ENCODE data around the gene PRELID1. TPM values are rescaled to one million over a fixed set of nuclear protein-coding genes. Genes with fewer than 3 reads are reported as not detected.

The PRELID1 gene
- total RNA-seq, 1 experiment from 2014 or later = 249 TPM

DNA sequence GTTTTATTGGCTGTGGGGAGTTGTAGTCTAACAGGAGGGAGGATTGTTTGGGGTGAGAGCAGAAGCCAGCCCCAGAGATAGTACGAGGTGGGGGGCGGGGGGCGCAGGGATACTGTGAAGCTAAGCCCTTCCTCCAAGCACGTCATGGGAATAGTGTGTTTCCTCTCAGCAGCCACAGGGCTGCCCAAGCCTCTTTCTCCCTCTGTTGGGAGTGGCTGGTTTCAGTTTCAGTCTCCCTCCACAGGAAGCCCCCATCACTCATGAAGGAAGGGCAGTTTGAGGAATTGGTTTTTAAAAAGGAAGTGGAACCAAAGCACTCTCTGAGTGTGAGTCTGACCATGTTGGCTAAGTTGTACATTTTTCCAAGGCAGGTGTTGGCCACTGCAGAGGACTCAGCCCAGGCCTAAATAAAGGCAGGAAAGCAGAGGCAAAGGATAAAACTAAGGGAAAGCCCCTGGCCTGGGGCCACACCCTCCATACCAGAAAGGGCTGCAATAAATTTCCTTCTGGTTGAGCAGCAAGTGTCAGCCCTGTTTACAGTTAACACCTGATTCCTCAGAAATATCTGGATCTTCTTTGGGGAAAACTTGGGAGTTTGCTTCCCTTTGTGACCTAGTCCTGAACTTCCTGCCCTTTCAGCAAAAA, 3.2 kb upstream of the PRELID1 start:
- DNase-seq (ENCODE audit: low read depth) = peak; percentile 58

DNA sequence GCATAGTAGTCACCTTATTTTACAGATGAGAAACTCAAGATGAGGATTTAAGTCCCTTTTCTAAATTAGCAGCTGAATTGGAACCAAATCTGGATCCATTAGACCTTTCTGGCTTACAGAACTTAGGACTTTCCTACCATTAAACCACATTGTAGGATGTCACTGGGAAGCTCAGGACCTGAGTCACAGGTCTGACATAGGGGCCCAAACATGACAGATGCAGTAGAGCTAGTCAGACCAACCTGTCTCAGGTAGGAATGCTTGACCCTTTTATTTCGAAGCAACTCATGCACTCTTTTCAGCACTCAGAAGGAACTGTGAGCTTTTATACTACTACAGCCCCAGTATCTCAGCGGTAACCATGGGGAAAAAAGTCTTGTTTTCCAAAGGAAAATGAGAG, 2.6 kb upstream of the PRELID1 start:
- DNase-seq (ENCODE audit: low read depth) = peak; percentile 20

DNA sequence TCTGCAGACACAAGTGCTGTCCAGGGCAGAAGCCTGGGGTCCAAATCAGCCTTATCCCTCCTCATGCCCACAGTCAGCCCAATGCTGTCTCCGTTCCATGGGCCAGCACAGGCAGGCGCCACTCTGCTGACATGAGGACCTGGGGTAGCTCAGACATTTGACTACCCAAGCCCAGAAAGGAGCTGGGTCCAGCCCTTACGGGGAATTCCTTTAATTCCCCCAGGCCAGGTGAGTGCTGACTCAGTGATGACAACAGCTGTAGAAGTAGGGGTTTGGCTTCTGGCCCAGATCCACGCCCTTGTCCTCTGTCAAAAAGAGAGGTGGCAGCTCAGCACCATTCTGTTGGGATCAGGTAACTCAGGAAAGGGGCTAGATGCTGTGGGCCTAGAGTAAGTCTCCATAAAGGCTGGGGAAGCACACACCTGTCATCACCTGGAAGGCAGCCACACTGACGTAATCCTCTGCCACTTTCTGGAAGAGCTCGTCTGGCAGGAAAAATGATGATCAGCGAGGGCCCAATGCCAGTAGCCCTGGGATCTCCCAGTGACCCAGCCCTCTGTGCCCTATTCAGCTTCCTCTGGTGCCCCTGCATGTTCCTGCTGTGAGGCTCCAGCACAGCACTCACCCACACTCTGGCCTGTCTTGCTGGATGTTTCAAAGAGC, 2.0 kb upstream of the PRELID1 start:
- peak; percentile 48 for DNase-seq (ENCODE audit: low read depth)

DNA sequence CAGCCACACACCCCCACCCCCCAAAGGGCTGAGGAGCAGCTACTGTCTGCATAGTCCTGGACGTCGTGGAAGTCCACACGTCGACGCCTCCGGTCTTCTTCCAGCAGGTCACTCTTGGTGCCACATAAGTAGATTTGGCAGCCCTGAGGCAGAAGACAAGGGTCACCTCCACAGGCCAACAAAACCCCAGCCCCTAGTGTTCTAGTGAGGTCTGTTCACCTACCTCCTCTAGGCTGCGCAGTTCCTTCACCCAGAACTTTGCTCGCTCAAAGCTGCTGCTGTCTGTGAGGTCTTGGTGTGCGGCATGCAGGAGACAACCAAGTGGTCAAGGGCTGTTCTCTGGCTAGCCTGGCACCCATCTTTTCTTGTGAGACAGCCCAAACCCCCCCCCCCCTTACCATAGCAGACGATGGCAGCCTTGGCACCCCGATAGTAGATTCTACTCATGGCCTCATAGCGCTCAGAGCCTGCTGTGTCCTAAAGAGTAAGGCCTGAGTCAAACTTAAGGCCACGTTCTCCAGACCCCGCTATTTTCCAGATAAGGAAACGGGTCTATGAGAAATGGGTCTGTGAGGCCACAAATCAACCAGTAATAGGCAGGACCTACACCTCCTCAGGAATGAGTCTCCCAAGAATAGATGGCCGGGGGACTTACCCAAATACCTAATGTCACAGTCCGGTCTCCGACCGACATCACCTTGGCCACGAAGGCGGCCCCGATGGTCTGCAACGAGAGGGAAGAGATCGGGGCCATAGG, 1.1 kb upstream of the PRELID1 start:
- peak; percentile 11 for DNase-seq (ENCODE audit: low read depth)

DNA sequence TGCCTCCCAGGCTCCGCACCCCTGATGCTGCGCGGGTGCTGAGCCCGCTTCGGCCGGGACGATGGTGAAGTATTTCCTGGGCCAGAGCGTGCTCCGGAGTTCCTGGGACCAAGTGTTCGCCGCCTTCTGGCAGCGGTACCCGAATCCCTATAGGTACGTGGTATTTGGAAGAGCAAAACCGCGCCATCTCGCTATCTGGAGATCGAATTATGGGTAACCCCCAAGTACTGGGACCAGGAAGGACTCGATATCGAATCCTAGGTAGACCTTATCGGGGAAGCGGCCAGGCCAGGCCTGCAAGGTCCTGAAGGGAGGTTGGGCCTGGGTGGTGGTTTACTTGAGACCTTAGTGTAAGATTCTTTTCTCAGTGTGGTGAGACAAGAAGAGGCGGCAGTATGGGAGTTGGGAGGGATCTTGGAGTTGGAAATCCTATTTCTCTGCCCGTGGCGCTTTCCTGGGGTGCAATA, 359 bp downstream of the PRELID1 start:
- DNase-seq (ENCODE audit: low read depth) = peak; percentile 40

DNA sequence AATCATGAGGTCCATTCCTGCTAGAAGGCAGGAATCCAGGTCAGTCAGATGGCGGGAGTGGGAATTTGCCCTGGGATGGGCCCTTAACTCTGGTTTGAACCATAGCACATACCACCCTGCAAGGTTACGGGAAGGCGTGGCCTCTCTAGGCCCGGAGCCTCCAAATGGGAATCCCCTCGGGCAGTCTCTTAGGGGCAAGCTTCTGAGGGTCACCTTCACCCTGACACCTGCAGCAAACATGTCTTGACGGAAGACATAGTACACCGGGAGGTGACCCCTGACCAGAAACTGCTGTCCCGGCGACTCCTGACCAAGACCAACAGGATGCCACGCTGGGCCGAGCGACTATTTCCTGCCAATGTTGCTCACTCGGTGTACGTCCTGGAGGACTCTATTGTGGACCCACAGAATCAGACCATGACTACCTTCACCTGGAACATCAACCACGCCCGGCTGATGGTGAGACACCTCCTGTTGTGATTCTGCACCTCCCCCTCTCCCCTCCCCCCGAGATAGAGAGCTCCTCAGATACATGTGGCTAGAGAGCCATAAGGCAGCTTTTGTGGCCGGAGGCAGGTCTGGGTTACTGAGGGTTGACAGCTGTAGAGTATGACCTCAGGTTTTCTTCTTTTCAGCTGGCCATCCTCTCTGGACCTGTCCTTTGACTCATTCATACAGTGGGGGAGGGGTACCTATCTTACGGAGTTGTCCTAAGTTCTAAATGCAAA, 957 bp downstream of the PRELID1 start:
- peak; percentile 38 for DNase-seq (ENCODE audit: low read depth)

DNA sequence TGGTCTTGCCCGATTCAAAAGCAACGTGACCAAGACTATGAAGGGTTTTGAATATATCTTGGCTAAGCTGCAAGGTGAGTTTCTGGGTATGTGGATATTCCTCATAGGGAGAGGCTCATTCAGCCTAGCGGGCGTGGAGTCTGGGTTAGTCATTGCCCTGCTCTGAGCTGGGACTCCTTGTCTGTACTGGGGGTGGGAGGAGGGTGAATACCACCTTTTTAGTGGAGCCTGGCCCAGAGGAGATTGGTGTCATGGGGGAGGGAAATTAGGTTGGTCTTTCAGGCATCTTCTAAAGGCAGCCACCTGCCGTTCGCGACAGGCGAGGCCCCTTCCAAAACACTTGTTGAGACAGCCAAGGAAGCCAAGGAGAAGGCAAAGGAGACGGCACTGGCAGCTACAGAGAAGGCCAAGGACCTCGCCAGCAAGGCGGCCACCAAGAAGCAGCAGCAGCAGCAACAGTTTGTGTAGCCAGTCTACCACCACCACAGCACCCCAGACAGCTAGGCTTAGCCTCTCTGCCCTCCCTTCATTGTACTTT, 2.6 kb downstream of the PRELID1 start:
- peak; percentile 23 for DNase-seq (ENCODE audit: low read depth)

DNA sequence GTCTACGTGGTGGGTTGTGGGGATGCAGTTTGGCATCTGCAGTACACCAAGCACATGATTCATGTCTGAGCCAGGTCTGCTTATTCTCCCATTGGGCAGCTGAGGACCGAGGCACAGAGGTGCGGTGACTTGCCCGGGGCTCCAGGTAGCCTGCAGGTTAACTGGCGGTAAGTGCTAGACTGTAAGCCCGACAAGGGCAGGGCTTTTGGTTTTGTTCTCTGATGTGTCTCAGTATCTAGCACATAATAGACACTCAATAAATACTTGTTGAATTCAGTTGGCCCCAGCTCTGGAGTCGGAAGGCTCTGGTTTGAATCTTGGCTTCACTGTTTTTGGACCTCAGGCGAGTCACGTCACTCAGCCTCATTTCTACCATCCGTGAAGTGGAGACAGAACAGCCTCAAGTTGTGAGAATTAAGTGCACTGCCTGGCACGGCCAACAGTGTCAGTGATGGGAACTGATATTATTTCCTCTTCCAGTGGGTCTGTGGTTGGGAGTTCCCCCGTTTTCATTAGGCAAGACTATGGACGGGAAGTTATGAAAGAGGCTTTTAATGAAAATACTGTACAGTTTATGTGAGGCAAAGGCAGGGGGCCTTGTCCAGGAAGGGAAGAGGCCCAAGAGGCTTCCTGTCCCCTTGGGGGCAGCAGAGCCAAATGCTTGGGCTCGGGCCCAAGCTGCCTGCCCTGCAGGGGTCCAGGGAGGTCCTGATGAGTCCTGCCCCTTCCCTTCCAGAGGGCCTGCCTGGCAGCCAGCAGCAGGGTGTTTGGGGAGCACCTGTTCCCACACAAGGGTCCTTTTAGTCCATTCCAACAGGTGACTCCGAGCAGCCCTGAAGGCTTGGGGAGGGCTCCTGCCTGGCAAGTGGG, 3.3 kb downstream of the PRELID1 start:
- peak; percentile 25 for DNase-seq (ENCODE audit: low read depth)

DNA sequence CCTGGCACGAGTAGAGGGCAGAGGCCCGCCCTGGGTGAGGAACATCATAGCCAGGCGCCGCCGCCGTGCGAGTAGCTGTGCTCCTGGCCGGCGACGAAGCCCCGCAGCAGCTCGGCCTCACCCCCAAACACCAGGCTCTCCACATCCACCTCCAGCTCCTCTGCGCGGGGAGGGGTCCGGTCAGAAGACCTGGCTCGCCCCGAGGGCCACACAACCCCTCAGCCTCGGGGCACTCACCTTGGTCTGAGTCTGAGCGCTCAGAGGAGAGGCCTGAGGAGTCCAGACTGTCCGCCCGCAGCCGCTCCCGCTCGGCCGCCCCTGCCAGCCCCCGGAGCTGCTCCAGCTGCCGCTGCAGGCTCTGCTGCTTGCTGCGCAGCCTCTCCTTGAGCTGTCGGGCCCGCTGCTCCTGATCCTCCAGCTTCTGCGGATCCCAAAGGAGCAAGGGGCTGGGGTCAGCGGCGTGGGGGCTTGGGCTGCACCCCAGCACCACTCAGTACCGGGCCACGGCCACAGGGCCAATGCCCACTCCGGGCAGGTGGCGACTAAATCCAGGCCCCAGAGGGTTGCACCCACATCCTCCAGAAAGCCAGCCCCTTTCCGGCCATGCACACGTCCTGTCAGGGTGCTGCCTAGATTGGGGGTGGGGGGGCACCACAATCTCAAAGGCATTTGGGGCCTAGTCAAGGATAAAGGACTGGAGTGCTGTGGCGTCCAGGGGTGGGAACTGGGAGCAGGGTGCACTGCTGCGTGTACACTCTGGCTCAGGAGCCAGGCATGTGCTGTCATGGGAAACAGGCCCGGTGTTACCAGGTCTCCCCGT, 4.2 kb downstream of the PRELID1 start:
- DNase-seq (ENCODE audit: low read depth) = no peak

DNA sequence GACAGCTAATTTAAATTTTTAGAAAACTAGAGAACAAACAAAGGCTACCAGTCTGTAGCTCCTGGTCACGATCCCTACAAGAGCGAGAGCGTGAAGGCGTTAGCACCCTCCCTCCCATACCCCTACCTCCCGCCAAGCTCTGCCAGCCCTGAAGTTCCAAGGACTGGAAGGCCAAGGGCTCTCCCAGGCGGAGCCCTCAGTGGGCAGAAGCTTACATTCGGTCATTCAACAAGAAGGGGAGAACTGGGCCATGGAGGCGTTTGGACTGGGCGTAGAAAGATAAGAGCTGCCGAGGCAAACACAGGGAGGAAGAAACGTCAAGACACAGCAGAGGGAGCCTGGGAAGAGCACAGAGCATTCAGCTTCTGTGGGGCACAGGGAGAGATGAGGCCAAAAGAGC, 5.1 kb downstream of the PRELID1 start:
- no peak for DNase-seq (ENCODE audit: low read depth)

DNA sequence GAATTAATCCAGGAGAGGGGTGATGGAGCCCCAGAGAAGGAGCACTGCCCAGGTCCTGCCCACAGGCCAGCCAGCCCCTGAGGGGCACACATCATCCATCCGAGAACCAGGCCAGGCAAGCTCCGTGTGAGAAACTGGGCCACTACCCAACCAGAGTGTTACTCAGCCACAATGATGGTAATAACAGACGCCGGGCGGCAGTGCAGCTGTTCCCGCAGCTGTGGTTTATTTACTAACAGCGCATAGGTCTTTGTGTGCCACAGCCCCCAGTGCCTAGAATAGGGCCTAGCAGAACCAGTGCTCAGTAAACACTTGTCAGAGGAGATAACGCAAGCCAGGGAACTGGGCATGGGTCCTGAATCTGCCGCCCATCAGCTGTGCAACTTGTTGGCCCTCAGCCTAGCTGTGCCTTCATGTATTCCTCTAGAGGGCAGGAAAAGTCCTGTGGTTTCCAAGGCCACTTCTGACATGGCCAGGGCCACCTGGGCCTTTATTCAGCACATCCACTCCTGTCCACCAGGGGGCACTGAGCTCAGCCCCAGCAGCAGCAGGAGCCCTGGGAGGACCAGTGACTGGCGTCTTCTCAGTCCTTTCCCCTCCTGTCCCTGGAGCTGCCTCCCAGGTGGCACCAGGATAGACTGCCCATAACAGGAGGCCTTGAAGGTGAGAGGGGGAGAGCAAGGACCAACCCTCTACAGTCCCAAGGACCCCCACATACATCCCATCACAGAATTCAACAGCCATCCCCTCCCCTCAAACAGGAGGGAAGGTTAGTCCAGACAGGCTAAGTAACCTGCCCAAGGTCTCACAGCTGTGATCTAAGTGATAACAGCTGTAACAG, 6.0 kb downstream of the PRELID1 start:
- peak; percentile 70 for DNase-seq (ENCODE audit: low read depth)

DNA sequence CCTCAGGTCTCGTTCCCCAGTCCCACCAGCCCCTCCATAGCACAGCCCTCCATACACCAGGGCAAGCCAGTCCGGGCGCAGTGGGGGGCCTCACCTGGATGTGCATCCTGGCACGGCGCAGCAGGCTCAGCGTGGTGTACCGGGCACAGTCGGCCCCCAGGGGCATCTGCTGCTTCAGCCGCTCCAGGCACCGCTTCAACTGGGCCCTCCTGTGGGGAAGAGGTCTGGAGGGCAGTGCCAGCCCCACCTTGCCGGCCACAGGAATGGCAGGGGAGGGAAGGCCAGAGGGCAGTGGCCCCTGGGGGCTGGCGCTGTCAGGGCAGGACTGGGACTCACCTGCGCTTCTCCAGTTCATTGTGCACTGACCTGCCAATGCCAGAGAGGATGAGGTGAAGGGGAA, 6.7 kb downstream of the PRELID1 start:
- DNase-seq (ENCODE audit: low read depth) = no peak

DNA sequence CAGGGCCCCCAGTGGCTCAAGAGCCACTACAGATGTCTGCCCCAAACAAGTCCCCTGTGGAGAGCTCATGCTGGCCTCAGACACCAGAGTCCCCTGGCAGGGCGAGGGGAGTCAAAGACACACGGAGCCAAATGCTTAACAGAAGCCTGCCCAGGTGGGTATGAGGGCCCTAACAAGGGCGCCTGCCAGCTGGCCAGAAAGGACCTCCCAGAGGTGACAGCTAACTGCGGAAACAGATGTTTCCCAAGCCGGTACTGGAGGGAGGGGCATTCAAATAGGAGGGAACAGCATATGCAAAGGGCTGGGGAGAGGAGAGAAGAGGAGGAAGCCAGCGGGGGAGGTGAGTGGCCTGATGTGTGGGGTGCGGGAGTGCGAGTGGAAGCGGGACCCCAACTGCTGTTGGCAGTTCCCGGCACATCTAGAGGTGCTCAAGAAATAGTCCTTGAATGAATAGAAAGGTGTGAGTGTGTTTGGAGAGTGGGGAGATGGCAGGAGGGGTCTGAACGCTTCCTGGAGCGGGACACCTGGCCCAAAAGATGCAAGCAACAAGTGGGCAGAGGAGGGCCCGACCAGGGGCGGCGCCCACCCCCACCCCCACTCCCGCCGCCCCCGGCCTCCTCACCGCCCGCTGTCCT, 7.3 kb downstream of the PRELID1 start:
- peak; percentile 18 for DNase-seq (ENCODE audit: low read depth)

DNA sequence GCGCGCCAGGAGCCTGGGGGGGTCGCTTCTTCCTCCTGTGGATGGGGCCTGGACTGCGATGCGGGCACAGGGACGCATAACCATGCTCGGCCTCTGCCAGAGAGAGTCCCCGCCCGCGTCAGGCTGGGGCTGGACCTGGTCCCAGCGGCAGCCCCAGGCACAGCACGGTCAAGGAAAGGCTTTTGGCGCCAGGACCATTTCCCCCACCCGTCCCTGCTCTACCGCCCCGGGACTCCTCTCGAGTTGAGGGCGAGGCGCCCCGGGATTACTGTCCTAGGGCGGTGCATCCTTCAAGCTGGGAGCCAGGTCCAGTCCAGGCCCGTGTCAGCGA, 7.8 kb downstream of the PRELID1 start:
- peak; percentile 50 for DNase-seq (ENCODE audit: low read depth)

DNA sequence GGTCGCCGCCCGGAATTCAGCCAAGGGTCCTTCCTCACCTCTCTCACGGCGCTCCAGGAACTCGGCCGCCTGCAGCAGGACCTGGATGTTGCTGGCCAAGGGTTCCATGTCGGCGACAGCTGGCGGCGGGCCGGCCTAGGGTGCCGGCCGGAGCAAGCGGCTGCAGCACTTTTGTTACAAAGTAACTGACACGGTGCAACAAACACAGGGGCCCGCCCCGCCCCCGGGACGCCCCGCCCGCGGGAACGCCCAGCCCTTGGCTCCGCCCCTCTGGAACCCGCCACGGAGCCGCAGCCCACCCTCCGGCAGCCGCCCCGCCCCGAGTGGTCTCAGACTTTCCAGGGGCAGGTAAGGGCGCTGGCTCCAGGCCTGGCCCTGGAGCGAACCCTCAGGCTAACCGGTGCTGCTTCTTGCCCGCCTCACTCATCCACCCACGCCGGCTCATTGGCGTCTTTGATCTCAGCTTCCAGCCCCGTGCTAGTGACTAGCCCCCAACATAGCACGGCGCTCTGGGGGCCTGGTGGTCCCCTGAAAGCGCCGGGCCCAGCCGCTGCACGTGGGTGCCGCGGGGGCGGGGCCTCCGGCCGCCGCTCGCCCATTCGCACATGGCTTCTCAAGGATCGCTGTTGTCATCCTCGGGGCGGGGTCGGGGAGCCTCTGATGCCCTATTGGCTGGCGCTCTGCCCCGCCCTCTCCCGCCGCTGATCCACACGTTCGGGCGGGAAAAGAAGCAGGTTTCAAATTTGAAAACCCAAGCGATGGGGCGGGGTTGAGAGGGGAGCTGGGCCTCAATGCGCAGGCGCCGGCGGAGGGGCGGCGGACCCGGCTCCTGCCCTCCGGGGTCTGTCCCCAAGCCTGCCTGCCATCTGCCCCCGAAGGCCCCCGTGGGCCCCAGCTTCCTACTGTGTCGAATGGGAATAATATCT, 8.4 kb downstream of the PRELID1 start, which contains the start of gene MXD3:
TSS of gene MXD3 (minus strand) at position 176 of the 926 bp plus-strand sequence. CDS start at position 108, 68 bp downstream.
- peak; percentile 97 for DNase-seq (ENCODE audit: low read depth)

DNA sequence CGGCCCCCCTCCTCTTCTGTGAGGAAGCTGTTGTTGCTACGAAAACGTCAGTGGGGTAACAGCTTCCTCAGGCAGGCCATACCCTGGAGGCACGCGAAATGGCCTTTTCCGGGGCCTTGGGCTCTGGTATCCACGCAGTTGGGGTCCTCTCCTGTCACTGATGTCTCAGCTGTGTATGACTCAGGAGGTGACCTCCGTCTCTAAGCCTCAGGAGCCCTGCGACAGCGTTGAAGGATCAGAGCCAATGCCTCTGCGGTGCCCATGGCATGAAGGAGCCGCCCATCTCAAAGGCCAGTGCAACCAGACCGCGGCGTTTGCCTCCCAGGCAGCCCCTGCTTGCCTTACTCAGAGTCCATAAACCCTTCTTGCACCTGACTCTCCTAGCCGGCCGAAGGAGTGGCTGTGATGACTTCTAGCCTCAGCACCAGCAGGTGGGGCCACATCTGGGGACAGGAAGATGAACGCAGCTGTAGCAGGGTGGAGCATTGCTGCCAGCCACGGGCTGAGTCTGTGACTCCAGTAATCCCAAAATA, 9.1 kb downstream of the PRELID1 start:
- DNase-seq (ENCODE audit: low read depth) = peak; percentile 82
